Kidney capillary endothelial cell (primary cell): ENCODE data around the gene CTNNA1.
A peak's percentile ranks its signal among the peaks of the same experiment; 100 is the strongest.
"Not testable (repeated sequence)": the region's sequence is repeated elsewhere in the genome, so short reads cannot be mapped to it uniquely, and the experiment has no call there.

Experiments used
- DNase-seq: peaks from one replicate; pipeline ENCODE4 v3.0.0-alpha.2; 2018; ENCODE audit warnings: low spot score

The CTNNA1 gene

DNA sequence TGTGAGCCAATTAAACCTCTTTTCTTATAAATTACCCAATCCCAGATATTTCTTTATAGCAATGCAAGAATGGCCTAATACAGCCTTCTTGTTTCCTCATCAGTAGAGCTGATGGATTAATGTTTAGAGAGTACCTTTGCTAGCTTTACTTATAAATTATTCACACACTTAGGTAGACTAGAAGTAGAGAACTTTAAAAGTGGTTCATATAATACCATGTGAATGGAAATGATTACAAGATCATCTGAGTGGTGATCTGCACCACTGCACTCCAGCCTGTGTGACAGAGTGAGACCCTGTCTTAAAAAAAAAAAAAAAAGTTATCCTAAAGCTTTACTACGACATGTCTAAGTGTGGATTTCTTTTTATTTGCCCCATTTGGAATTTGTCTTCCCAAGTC, 145.1 kb downstream of the CTNNA1 start:
- no peak for DNase-seq

DNA sequence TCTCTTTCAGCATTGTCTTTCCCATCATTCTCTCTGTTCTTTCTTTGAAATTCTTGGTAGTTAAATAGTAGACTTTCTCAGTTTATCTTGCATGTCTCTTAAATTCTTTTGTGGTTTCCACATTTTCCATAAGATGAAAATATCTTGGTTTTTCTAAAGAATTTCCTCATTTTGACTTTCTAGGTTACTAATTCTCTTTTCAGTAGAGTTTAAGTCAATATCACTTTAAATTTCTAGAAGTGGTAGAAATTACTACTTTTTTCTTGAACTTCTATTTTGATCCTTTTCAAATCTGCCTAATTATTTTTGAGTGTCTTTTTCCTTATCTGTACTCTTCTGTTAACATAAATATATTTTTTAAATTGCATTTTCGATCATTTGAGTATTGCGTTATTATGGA, 145.5 kb downstream of the CTNNA1 start:
- DNase-seq = no peak

DNA sequence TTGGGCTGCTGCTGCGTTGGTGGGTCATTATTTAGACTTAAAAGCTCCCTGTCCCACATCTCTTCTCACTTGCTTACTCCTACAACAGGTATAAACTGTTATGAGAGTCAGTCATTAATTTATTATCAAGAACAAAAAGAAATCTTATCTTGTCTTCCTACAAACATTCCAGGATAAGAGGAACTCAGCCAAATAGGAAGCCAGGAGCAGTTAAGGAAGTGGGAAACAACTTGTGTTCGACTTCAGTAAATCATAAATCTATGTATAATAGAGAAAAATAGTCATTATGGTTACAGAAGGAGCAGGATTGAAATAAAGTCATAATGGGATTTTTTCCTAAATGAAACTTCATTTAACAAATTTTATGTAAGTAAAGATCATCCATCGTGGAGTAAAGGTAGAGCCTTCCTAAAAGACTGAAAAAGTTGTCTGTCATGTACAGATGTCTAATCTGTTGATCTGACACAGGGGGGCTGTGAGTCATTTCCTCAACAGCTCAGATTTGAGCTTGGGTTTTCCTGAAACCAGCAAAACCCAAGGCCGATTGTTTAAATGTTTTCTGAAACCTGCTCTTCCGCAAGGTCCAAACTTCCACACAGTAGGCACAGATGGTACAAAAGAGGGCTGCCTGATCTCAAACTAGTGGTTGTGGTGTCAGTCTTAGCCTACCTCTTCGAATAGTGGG, 147.2 kb downstream of the CTNNA1 start:
- peak; percentile 81 for DNase-seq

DNA sequence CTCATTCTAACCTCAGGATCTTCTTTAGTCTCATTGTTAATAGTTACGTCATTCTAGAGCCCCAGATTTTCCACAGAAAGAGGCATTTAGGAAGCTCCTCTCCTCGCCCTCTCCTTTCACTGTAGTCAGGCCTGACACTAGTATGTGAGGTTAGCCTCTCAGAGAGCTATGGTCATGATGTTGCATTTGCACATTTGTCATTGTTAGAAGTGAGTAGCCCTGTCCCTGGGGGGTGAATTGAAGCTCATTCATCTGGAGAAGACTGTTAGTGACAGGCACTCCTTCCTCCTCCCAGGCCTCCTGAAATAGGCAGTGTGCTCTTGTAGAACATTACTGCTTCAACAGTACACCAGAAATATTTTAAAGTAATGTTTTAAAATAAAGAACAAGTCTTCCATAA, 148.5 kb downstream of the CTNNA1 start:
- DNase-seq = no peak

GRCh38 chr5:138903130-138903775, 150.0 kb downstream of the CTNNA1 start:
- DNase-seq = peak; percentile 40

GRCh38 chr5:138905541-138905940, 152.3 kb downstream of the CTNNA1 start:
- DNase-seq = peak; percentile 9

DNA sequence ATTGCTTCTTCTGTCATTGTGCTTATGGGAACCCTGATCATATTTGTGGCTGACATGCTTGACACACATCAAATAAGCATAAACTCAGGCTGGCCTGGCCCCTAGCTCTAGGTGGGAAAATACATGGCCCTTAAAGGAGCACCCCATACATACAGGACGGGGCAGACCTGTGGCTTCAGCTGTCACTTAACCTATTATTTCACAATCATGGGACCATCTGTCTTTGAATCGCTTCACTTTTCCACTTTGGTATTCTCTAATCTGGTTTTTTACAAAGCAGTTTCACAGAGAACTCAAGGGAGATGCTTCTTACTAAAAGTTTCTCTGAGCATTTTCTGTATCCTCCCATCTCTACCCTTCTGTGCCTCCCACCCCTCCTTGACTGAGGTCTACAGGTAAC, 156.5 kb downstream of the CTNNA1 start:
- no peak for DNase-seq

DNA sequence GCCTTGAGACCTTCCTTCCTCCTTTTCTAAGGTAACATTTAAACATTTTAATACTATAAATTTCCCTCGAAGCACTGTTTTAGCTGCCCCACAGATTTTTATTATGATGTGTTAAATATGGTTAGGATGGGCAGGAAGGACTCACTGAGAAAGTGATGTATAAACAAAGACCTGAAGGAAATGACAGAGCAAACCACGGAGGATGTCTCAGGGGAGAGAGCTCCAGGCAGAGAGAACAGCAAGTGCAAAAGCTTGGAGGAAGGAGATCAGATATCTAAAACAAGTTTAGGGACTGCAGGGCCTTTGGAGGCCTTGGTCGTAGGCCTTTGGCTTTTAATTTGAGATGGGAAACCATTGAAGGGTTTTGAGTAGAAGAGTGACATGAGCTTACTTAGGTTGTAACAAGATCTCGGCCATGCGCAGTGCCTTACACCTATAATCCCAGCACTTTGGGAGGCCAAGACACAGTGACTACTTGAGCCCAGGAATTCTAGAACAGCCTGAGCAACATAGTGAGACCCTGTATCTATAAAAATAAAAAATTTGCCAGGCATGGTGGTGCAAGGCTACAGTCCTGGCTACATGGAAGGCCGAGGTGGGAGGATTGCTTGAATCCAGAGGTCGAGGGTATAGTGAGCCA, 157.4 kb downstream of the CTNNA1 start:
- DNase-seq = no peak

- DNase-seq = no peak
These were observed 158.2 kb downstream of the CTNNA1 start for GRCh38 chr5:138911441-138911840.

DNA sequence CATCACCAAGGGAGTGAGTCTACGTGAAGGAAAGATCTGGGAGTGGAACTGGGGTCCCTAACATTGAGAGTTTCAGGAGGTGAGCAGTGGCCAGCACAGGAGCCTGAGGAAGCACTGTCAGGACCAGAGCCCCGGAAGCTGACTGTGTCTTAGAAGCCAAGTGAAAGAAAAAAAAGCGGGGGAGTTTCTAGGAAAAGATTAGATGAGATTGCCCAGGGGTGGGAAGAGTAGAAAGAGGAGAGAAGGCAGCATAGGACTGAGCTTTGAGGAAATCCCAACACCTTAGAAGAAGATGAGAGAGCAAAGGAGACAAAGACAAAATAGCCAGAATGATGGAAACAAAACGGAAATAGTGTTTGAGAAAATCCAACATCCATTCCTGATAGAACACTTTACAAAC, 158.9 kb downstream of the CTNNA1 start:
- no peak for DNase-seq

- no peak for DNase-seq
These were observed 160.5 kb downstream of the CTNNA1 start for GRCh38 chr5:138913773-138914172.

DNA sequence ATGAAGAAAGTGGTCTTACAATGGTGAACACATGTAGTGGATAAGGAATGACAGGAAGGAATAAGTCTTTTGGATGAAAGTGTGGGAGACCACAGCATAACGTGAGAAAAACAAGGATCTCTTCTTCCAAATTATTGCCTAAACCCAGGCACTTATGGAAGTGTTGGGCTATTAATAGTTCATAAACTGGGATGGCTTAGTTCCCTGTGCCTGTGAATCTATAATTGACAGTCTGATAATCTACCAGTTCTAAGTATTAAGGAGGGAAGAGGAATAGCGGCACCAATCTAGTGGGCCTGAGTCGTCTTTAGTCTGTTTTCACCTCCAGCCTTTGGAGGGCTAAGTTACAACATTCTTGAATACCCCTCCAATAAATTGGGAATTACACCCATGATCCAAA, 161.1 kb downstream of the CTNNA1 start:
- no peak for DNase-seq

DNA sequence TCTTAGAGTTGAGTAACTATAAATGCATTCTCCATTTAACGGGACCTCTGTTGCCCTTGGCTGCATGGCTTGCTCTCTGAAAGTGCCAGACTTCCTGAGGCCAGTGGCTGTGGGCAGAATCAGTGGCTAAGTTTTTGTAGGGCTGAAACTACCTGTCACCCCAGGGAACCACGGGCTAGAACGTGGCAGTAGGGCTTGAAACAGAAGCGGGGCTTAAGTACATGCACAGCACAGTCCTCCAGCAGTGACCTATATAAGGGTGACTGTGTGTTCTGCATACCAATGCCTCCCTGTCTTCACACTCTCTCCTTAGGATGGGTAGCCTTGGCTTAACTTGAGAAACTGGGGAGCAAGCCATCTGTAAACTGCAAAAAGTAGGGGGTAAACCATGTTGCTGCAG, 165.5 kb downstream of the CTNNA1 start:
- no peak for DNase-seq

DNA sequence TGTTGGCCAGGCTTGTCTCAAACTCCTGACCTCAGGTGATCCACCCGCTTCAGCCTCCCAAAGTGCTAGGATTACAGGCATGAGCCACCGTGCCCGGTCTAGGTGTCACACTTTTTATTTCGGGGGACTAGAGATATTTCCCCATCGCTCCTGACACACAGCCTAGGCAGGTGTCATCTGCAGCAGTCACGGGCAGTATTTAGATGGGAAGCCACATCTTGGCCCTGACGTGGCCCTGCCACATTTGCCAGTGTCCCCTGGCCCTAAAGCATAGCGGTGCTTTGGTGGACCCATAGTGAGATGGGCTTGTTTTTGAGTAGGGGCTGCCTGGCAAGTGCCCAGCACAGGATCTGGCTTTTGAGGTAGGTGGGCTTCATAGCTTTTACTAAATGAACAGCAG, 167.0 kb downstream of the CTNNA1 start:
- DNase-seq = no peak

DNA sequence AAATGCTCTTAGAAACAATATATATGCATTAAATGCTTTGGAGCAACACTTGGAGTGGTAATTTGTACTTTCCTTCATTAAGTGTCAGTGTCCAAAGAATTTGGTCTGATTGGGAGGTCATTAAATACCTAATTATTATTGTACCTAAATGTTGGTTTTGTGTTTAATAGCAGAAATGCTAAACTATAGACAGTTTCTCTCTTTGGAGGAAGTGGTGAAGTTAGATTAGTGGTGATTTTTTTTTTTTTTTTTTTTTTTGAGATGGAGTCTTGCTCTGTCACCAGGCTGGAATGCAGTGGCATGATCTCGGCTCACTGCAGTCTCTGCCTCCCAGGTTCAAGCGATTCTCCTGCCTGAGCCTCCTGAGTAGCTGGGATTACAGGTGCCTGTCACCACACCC, 168.1 kb downstream of the CTNNA1 start:
- DNase-seq = not testable (repeated sequence)

GRCh38 chr5:138922494-138922893, 169.3 kb downstream of the CTNNA1 start:
- DNase-seq = no peak

- no peak for DNase-seq
These were observed 171.9 kb downstream of the CTNNA1 start for GRCh38 chr5:138925090-138925635.

DNA sequence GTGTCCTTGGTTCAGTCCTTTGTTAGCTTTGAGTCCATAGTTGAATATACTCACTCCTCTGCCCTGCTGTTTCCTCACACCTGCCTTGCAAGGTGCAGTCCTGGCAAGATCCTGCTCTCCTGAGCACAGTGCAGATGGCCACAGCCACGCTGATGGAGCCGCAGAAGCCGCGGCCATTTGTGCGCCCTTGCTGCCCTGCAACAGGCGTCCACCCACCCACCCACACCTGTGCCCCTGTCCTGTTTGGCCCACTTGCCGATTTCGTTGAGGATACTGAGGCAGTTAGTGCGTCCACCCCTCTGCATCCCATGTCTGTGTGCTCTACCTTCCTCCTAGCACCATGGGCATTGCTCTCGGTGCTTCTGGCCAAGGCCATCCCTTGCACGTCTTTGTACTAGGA, 173.0 kb downstream of the CTNNA1 start:
- no peak for DNase-seq

DNA sequence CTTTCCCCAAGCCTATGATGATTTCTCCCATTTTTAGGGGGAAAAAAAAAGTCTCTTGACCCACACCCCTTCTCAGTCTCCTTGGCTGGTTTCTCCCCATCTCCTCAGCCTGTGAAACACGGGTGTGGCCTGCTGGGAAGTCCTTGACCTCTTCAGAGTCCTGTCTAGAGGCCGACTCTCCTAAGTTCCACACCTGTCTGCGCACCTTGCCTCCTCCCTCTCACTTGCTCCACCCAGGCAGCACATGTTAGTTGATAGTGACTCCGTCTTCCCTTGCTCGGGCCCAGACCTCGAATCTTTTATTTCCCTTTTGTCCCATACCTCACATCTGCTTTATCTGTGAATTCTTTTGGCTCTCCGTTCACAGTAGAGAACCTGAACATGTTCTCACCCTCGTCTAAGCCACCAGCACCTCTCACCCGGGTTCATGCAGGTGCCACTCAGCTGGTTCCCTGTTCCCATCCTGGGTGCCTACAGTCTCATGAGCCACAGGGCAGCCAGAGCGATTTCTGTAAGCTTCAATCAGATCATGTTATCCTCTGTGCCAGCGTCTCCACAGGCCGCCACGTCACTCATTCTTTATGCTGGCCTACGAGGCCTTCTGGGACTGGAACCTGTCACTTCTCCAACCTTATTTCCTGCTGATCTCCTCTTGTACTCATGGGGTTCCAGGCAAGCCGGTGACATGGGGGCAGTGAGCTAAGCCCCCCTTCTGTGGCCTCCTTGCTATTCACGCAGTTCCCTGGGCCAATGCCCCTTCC, 173.6 kb downstream of the CTNNA1 start:
- no peak for DNase-seq

GRCh38 chr5:138927544-138927943, 174.3 kb downstream of the CTNNA1 start:
- no peak for DNase-seq

- no peak for DNase-seq
These were observed 174.8 kb downstream of the CTNNA1 start for GRCh38 chr5:138927979-138928378.

GRCh38 chr5:138929571-138929955, 176.3 kb downstream of the CTNNA1 start:
- DNase-seq = no peak
